Measurements from ENCODE around the gene TAF5L. TPM values are rescaled to one million over a fixed set of nuclear protein-coding genes. Genes with fewer than 3 reads are reported as not detected.

Gene TAF5L
- total and polyA plus RNA-seq, 10 of the 15 experiments (the other 5 are each of a cell fraction or from before 2014, with no cell fraction given): 1.1 to 26.2 (median 19.1) TPM

DNA sequence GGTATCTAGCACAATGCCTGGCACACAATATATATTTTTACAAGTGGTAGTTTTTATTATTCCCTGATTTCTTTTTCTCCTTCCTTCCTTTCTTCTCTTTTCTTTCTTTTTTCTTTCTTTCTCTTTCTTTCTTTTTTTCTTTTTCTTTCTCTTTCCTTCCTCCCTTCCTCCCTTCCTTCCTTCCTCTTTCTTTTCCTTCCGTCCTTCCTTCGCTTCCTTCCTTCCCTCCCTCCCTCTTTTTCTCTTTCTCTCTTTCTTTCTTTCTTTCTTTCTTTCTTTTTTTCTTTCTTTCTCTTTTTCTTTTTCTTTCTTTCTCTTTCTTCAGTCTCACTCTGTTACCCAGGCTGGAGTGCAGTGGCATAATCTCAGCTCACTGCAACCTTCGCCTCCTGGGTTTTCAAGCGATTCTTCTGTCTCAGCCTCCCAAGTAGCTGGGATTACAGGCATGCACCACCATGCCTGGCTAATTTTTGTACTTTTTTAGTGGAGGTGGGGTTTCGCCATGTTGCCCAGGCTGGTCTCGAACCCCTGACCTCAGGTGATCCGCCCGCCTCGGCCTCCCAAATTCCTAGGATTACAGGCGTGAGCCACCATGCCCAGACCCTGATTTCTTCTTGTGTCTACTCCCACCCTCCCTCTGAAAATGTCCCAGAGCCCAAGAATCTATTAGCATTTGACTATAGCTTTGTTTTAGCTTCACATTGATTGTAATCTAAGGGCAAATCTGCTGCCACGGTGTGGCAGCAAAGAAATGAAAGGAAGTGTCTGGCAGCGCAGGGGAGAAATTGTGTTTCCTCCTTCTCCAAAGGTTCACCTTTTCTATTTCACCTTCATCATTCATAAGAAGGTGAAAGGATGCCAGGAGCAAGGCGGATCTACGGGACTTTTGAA is 47.5 kb downstream of the TAF5L start:
- WGBS (ENCODE audit: insufficient coverage, insufficient replicate concordance, low lambda C conversion rate, missing lambda C conversion rate): 59% methylated on average over 14 of the region's 14 CpGs
- Histone ChIP-seq H3K27me3 (replicated peaks in 1 of 2; ENCODE audit: control insufficient read depth in 2 of 2, insufficient read depth in 2 of 2, low read length in 1 of 2) (no peaks in the 10 kb centered on the region; a peak in 1 of 4 replicates), H4K20me1 (ENCODE audit: control insufficient read depth, insufficient read depth) (no peaks in the 10 kb centered on the region), H2AFZ (ENCODE audit: control insufficient read depth, low read depth, low read length) (peak overlapping the region; percentile 64), H3K27ac (ENCODE audit: control insufficient read depth, insufficient read depth) (no peak overlapping the region), H3K9ac (ENCODE audit: control insufficient read depth, insufficient read depth, low read length) (peak overlapping the region; percentile 29; the same call in 1 of the 2 replicates), H3K4me1 (ENCODE audit: control insufficient read depth, insufficient read depth, low read length) (peaks cover 9% of the 10 kb centered on the region), H3K4me2 (ENCODE audit: control insufficient read depth, insufficient read depth) (peak overlapping the region; percentile 82), H3K36me3 (ENCODE audit: control insufficient read depth in 2 of 2, insufficient read depth in 2 of 2, low read length in 1 of 2) (no peaks in the 10 kb centered on the region), H3K4me3 (peak overlapping the region; percentile 35; the same call in 1 of the 2 replicates), H3K9me3 (replicated peaks; ENCODE audit: control insufficient read depth, insufficient read depth, low read length) (no peaks in the 10 kb centered on the region), H3K79me2 (ENCODE audit: control insufficient read depth, insufficient read depth, low read length) (no peaks in the 10 kb centered on the region)
- DNase-seq (ENCODE audit: low read depth, low spot score) (no peak), ATAC-seq (peak; percentile 53), FAIRE-seq (no peak)
- intact Hi-C loops (cut with micrococcal nuclease; ENCODE audit: unreplicated experiment): no loop called here
- CTCF ChIA-PET: interaction anchor here (1.0 to 2.5 kb wide), 4 partner anchors 14 to 52 kb away, joined by 3 to 8 read pairs (median 4); partner anchors contain the start of gene ABCB10
- POLR2A ChIA-PET: interaction anchor here (0.6 to 1.5 kb wide), 4 partner anchors 10 to 46 kb away, joined by 3 to 4 read pairs (median 4); partner anchors contain the start of gene ABCB10
- RAD21 ChIA-PET (ENCODE audit: unreplicated experiment): interaction anchor here (0.9 to 2.4 kb wide), 5 partner anchors 20 to 733 kb away, joined by 3 to 20 read pairs (median 3); partner anchors contain the start of gene ABCB10
- BruUV-seq (replicated peaks): no TSS peak
- SMC1A ChIA-PET (ENCODE audit: uncharacterized antibody, unreplicated experiment): interaction anchor here (1.1 to 2.1 kb wide), 5 partner anchors 14 to 53 kb away, joined by 3 to 5 read pairs (median 4); no protein-coding TSS in a partner anchor
- in situ Hi-C loops (cut with MboI): no loop called here
- no peak for TF ChIP-seq SREBF2 (IDR thresholded peaks at IDR 0.05; ENCODE audit: low read length)
- TF ChIP-seq SUZ12 (IDR thresholded peaks at IDR 0.05; ENCODE audit: unreplicated experiment): no peak
- TF ChIP-seq, protein P1, sequence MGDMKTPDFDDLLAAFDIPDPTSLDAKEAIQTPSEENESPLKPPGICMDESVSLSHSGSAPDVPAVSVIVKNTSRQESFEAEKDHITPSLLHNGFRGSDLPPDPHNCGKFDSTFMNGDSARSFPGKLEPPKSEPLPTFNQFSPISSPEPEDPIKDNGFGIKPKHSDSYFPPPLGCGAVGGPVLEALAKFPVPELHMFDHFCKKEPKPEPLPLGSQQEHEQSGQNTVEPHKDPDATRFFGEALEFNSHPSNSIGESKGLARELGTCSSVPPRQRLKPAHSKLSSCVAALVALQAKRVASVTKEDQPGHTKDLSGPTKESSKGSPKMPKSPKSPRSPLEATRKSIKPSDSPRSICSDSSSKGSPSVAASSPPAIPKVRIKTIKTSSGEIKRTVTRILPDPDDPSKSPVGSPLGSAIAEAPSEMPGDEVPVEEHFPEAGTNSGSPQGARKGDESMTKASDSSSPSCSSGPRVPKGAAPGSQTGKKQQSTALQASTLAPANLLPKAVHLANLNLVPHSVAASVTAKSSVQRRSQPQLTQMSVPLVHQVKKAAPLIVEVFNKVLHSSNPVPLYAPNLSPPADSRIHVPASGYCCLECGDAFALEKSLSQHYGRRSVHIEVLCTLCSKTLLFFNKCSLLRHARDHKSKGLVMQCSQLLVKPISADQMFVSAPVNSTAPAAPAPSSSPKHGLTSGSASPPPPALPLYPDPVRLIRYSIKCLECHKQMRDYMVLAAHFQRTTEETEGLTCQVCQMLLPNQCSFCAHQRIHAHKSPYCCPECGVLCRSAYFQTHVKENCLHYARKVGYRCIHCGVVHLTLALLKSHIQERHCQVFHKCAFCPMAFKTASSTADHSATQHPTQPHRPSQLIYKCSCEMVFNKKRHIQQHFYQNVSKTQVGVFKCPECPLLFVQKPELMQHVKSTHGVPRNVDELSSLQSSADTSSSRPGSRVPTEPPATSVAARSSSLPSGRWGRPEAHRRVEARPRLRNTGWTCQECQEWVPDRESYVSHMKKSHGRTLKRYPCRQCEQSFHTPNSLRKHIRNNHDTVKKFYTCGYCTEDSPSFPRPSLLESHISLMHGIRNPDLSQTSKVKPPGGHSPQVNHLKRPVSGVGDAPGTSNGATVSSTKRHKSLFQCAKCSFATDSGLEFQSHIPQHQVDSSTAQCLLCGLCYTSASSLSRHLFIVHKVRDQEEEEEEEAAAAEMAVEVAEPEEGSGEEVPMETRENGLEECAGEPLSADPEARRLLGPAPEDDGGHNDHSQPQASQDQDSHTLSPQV (IDR thresholded peaks at IDR 0.05): no peak
- no peak for TF ChIP-seq SMAD5 (IDR thresholded peaks at IDR 0.05; ENCODE audit: low read depth)
- TF ChIP-seq CHD2 (IDR thresholded peaks at IDR 0.05; ENCODE audit: borderline replicate concordance, low read depth, low read length): no peak
- TF ChIP-seq, protein P2, sequence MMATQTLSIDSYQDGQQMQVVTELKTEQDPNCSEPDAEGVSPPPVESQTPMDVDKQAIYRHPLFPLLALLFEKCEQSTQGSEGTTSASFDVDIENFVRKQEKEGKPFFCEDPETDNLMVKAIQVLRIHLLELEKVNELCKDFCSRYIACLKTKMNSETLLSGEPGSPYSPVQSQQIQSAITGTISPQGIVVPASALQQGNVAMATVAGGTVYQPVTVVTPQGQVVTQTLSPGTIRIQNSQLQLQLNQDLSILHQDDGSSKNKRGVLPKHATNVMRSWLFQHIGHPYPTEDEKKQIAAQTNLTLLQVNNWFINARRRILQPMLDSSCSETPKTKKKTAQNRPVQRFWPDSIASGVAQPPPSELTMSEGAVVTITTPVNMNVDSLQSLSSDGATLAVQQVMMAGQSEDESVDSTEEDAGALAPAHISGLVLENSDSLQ (IDR thresholded peaks at IDR 0.05): no peak
- TF ChIP-seq ZNF622 (IDR thresholded peaks at IDR 0.05): no peak
- TF ChIP-seq RELB (IDR thresholded peaks at IDR 0.05; ENCODE audit: low read depth): peak; percentile 50; the same call in 1 of the 2 replicates
- no peak for TF ChIP-seq HDGF (IDR thresholded peaks at IDR 0.05)
- no peak for TF ChIP-seq NFXL1 (IDR thresholded peaks at IDR 0.05; ENCODE audit: borderline replicate concordance)
- TF ChIP-seq SREBF1 (IDR thresholded peaks at IDR 0.05; ENCODE audit: low read length): no peak
- TF ChIP-seq RFX5 (IDR thresholded peaks at IDR 0.05; ENCODE audit: low read depth, low read length): no peak
- TF ChIP-seq ZBED1 (IDR thresholded peaks at IDR 0.05; ENCODE audit: borderline replicate concordance): no peak
- TF ChIP-seq MLLT1 (IDR thresholded peaks at IDR 0.05): no peak
- no peak for TF ChIP-seq PML (IDR thresholded peaks at IDR 0.05; ENCODE audit: low read length)

Measured in GM12878 (cell line).